EL (cell line): Measurements from ENCODE around the gene EPB41L4A.
"Not testable (repeated sequence)": the region's sequence is repeated elsewhere in the genome, so short reads cannot be mapped to it uniquely, and the experiment has no call there.

Experiments used
- DNase-seq: peaks from one replicate; pipeline ENCODE4 v3.0.0-alpha.2; 2016

The EPB41L4A gene

GRCh38 chr5:112419164-112419985, at the start of gene EPB41L4A:
TSS of gene EPB41L4A (minus strand) at chr5:112419277. CDS start at chr5:112419039, 238 bp downstream.
- DNase-seq = peak; percentile 8

- no peak for DNase-seq
These were observed 48.4 kb upstream of the EPB41L4A start for GRCh38 chr5:112467485-112467884.

GRCh38 chr5:112466261-112466660, 47.2 kb upstream of the EPB41L4A start:
- DNase-seq = not testable (repeated sequence)

GRCh38 chr5:112447187-112447760, 28.2 kb upstream of the EPB41L4A start:
- not testable (repeated sequence) for DNase-seq

GRCh38 chr5:112445626-112446350, 26.7 kb upstream of the EPB41L4A start:
- DNase-seq = no peak

GRCh38 chr5:112443932-112444331, 24.9 kb upstream of the EPB41L4A start:
- DNase-seq = not testable (repeated sequence)

GRCh38 chr5:112440031-112440430, 21.0 kb upstream of the EPB41L4A start:
- DNase-seq = no peak

- DNase-seq = no peak
These were observed 17.1 kb upstream of the EPB41L4A start for GRCh38 chr5:112436144-112436543.

- DNase-seq = no peak
These were observed 15.6 kb upstream of the EPB41L4A start for GRCh38 chr5:112434641-112435040.

GRCh38 chr5:112426202-112426601, 7.1 kb upstream of the EPB41L4A start:
- DNase-seq = not testable (repeated sequence)

GRCh38 chr5:112419986-112420864, 1.1 kb upstream of the EPB41L4A start:
- DNase-seq = peak; percentile 45

- DNase-seq = no peak
These were observed 366 bp downstream of the EPB41L4A start for GRCh38 chr5:112418659-112419163.

- DNase-seq = no peak
These were observed 982 bp downstream of the EPB41L4A start for GRCh38 chr5:112417931-112418658.

GRCh38 chr5:112415552-112415951, 3.5 kb downstream of the EPB41L4A start:
- DNase-seq = no peak

GRCh38 chr5:112413611-112414010, 5.5 kb downstream of the EPB41L4A start:
- no peak for DNase-seq

- DNase-seq = no peak
These were observed 6.7 kb downstream of the EPB41L4A start for GRCh38 chr5:112412346-112412745.

GRCh38 chr5:112411903-112412302, 7.2 kb downstream of the EPB41L4A start:
- DNase-seq = no peak

- DNase-seq = no peak
These were observed 11.4 kb downstream of the EPB41L4A start for GRCh38 chr5:112407666-112408065.

- DNase-seq = no peak
These were observed 11.8 kb downstream of the EPB41L4A start for GRCh38 chr5:112407240-112407639.

- DNase-seq = no peak
These were observed 16.0 kb downstream of the EPB41L4A start for GRCh38 chr5:112403069-112403468.

- no peak for DNase-seq
These were observed 17.2 kb downstream of the EPB41L4A start for GRCh38 chr5:112401924-112402323.

GRCh38 chr5:112397690-112398089, 21.4 kb downstream of the EPB41L4A start:
- DNase-seq = no peak
